Activated CD8-positive, alpha-beta memory T cell treated with anti-CD3 and anti-CD28 coated beads for 1 hour (primary cell): Measurements from ENCODE around the gene DEDD2.

Source experiments
- DNase-seq, 2 donors: peaks; one replicate each; pipeline ENCODE4 v3.0.0-alpha.2; 2020; ENCODE audit warnings: low read depth in 1 of 2; ENCODE audit errors: extremely low read depth in 1 of 2

DEDD2 gene

DNA sequence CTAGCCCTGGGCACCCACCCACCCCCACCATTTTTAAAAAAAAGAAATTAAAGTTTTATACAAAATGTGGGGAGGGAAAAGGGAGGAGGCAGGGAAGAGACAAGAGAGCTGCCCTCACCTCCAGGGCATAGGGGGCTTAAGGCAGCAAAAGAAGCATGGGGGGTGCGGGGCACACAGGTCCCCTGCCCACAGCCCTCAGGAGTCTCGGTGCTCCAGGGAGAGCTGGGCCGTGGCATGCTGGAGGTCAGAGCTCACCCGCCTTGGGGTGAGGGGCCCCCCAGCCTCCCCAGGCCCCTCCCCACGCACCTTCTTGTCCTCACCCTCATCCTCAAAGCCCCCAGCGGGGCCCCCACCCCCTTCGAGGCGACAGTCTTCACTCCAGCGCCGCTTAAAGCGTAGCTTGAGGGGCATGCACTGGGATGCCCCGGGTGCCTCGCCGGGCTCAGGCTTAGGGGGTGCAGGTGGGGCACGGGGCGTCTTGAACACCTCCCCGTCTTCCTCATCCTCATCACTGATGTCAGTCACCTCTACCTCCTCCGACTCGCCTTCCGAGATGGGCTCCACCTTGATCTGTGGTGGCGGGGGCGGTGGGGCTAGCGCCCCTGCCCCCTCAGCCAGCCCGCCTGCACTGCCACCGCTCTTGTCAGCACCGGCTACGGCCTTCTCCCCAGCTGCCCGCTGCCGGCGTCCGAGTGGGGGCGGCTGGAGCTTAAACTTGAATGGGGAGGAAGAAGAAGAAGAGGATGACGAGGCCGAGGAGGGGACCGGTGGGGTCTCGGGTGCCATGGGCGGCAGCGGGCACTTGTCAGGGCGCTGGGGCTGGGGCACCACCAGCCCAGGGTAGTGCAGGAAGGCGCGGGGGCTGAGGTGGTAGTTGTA is 31.0 kb upstream of the DEDD2 start:
- DNase-seq = no peak

DNA sequence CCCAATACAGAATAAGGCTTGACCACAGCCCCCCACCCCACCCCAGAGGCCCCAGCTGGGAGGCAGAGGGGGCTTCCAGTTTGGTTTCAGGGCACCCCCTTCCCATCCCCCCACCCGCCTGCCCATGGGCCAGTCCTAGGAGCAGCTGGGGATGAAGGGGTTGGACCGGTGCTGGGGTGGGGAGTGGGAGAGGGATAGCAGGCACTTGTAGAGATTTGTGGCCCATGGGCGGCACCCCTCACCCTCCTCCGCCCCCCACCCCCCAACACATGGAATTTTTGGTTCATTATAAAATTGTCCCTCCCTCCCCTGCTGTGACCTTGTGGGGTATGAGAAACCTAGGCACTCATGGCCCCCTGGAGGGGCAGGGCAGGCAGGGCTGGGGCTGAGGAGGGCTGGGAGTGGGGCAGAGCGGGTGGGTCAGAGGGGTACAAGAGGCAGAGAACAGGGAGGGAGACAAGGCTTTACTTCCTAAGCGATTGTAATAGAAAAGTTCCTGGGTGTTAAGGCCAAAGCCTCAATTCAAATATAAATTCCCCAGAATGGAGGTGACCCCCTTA is 30.2 kb upstream of the DEDD2 start:
- no peak for DNase-seq

DNA sequence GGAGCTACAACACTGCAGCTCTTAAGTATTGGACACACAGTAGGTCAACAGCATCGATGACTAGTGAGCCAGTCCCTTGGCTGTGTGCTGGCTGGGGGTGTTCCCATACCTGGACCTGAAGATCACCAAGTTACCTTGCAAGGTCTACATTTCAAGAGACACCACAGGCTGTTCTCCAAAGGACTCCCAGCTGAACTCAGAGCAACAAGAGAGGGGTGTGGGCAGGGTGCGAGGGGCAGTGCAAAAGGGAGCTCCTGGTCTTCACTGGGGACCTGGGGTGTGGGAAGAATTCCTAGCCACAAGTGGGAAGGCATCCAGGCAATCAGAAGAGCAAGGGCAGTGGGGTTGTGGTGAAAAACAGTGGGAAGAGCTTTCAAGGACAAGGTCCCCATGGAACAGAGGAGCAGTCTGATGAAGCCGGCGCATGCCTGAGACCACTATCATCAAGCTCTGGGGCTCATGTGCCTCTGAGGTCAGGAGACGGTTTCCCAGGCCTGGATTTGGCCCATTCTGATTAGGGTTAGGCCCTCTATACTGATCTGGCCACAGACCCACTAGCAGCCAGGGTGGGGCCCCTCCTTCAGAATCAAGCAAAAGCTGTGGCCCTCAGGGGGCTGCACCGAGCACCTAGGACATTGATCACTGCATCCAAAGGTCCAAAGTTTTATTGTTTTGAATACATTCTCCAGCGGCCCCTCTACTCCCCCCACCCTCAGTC is 29.6 kb upstream of the DEDD2 start:
- DNase-seq = no peak

DNA sequence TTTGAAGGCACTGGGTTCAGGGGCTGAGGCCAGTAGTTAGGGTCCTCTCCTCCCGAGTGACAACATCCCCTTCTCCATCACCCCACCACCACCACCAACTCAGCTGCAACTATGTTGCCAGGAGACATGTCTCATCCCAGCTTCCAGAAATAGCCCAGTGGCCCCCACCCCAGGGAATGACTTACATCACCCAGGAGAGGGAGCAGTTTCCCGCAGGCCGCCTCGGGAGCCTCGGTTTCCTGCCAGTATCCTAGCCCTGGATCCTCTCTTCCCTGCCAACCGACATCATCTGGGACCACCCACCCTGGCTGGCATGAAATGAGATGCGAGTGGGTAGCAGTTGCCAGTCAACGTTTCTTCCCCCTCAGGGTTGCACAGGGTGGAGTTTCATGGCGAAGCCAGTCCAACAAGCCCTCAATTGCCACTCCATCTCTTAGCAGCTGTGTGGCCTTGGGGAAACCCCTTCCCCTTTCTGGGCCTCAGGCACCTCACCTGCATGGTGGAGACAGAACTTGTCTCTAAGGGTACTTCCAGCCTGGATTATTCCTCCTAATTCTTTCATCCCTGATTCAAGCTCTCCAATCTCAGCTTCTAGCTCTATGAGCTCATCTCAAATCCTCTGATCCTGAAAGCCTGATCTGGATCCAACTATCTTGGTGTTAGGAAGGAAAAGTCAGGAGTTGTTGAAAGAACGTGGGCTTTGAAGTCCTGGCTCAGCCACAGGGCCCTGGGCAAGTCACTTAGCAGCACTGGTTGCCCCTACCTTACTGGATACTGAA is 28.9 kb upstream of the DEDD2 start:
- DNase-seq = no peak

DNA sequence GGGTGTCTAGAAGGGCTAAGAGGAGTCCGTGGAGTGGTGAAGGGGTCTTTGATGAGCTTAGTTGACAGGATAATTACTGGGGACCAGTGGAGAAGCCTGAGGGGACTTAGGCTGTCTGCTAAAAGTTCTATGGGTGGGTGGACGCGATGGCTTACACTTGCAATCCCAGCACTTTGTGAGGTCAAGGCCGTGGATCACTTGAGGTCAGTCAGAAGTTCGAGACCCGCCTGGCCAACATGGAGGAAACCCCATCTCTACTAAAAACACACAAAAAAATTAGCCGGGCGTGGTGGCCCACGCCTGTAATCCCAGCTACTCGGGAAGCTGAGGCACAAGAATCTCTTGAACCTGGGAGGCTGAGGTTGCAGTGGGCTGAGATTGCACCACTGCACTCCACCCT is 27.8 kb upstream of the DEDD2 start:
- no peak for DNase-seq

DNA sequence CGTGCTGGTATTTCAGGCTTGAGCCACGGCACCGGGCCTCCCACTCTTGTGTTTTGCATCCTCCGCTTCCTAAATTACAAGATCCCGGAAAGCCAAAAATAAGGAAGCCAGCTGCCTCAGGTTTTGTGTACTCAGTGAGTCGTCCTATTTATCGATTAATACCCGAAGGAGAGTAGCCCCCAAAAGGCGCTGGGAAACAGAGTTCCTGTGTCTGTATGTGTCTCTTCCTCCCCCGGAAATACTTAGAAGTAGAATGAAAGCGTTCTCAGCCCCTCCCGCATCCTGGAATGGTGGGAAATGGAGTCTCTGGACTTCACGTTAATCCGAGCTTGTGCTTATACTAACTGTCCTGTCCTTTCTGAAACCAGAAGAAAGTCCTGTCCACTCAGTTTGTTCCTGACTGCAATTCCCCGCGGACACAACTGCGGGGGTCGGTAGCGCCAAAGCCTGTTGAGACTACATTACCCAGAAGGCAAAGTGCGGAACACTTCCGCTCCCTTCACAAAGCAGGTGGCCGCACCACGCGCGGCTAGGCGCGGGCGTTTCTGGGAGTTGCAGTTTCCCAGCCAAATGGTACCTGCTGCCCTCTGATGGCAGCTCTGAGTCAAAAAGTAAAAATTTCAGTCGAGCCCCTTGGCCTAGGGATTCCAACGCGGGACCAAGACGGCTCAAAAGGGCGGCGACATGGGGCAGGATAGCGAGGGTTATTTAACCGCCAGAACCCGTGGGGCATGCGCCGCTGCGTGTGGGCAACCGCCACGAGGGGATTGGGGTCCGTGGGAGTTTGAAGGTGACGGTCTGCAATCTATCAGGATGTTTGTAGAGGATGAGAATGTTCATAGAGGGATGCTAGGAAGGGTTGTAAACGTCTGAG is 27.1 kb upstream of the DEDD2 start:
- DNase-seq = peak; percentile 66 to 79

DNA sequence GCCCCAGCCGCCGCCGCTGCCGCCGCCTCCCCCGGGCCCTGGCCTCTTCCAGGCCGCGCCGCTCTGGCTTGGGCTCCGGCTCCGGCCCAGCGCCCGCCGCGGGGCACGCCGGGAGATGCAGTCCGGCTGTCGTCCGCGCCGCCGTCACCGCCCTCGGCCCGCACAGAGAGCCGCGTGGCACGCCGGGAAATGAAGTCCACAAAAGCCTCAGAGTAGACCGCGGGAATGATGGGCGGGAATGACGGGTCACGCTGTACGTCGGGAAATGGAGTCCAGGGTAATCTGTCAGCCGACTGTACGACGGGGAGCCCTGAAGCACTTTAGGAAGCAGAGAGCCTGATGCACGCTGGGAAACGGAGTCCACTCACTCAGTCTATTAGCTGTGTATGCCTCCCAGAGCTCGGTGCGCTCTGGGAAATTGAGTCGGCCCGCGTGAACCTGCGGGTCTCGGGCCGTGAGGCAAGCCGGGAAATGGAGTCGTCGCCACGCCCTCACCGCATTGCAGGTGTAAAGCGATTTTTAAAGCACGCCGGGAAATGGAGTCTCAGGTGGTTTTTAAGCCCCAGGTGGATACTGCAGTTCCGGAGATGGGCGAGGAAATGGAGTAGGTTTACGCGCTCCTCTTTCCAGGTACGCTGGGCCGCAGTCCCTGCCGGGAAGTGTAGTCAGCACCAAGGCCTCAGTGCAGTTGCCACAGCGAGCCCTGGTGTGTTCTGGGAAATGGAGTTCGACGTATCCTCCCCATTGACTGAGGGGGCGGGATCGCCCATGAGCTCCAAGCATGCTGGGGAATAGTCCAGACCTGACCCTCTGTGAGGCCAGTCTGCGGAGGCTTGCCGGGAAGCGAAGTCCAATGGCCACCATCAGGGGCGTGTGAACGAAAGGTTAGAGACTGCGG is 25.3 kb upstream of the DEDD2 start, which contains the start of gene GSK3A:
Gene GSK3A (minus strand): TSS at position 91 of the 898 bp plus-strand sequence. CDS start 137 bp downstream, outside the sequence.
- DNase-seq = peak; percentile 85 to 90

DNA sequence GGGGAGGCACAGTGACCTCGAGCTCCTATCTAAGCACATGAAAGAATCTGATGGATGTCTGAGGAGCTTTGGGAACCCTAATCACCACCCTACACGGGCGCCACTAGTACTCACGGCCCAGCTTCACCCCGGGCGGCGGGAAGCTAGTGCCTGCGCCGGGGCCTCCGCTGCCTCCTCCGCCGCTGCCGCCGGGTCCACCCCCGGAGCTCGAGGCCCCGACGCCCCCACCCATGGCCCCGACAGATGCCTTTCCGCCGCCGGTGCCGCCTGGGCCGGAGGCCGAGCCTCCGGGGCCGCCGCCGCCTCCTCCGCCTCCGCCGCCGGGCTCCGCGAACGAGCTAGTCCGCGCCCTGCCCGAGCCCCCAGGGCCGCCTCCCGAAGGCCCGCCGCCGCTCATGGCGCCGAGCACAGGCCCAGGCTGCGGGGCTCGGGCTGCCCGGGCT is 24.6 kb upstream of the DEDD2 start:
- peak in 1 of 2 donors; percentile 27 for DNase-seq

DNA sequence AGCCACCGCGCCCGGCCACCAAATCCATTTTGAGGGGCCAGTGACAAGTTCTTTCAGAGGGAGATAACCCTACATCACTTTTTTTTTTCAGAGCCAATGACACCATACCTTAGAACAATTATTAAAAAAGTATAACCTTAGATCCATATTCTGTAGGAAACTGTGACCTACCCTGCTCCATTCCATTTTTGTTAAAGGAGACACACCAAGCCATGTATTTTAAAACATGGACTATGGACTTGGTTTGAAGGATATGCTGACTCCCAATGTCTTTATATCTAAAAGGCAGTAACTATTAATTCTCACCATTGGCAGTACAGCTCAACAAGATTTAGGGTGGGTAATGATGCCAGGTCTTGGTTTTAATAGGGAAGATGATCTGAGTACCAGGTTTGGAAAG is 23.8 kb upstream of the DEDD2 start:
- no peak for DNase-seq

DNA sequence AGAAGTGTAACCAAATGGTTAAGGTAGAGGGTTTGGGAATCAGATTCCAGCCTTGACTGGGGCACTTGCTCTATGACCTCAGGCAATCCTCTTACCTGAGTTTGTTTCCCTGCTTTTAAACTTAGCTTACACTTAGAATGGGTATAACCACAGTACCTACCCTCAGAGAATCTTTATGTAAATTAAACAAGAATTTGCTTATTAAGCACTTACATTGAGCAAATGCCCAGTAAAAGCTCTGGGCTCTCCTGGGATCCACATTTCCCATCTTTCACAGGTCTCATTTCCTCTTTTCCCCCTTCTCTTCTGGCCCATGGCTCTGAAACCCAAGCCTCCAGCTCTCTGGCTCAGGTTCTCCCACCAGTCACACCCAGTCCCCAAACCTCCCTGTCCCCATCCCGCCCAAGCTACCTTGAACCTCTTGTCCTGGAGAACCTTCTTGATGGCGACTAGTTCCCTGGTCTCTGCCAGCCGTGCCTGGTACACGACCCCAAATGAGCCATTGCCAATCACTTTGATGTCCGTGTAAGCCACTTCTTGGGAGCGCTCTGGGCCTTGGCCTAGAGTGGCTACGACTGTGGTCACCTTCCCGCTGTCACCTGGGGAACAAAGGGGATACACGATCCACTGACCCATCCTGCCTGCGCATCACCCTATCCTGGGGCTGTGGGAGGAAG is 22.2 kb upstream of the DEDD2 start:
- DNase-seq = no peak

DNA sequence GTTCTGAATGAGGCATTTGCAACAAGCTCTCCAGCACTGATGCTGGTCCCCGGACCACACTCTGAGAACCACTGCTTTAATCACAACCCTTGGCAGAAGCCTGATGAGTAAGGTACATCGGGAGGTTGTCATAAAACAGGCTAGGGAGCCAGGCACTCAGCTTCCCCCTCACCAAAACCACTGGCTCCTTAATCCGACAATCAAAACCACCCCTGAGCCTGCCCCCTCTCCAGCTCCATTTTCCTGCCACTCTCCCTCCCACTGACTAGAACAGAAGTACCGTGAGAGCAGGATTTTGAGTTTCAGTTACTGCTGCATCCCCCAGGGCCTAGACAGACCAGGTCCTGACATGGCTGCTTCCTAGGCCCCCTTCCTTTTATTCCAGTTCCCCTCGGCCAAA is 17.7 kb upstream of the DEDD2 start:
- no peak for DNase-seq

DNA sequence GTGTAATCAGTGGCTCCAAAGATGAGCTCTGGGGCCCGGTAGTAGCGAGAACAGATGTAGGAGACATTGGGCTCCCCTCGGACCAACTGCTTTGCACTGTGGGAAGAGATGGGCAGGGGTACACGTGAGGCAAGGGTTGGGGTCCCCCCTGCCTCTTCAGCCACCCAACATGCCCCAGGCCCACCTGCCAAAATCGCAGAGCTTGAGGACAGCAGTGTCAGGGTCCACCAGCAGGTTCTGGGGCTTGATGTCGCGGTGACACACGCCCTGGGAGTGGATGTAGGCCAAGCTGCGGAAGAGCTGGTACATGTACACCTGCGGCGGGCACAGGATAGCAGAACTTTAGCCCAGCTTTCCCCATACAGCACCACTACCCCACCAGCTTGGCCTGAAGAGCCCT is 16.9 kb upstream of the DEDD2 start:
- no peak for DNase-seq

DNA sequence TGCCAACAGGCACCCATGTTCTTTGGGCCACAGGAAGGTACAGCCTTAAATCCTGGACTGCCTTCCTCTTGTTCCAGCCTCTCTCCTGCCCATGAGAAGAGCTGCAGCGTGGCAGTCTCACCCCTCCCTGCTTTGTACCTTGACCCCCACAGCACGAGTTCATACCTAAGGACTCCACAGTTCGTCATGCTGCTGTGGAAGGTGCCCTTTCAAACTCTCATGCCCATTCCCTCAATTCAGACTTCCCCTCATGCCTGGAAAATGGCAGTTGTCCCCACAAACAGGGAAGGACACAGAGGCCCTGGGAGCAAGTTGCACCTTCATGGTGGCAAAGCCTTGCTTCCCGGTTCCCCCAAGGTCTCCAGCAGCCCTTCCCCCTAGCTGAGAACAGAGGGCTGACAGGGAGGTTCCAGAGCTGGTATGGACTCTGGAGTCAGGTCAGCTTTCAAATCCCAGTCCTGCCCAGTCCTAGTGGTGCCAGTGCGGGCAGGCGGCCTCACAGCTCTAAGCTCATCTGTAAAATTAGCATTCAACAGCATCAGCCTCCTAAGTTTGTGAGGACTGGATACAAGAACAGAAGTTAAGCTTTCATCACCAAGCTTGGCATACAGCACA is 16.3 kb upstream of the DEDD2 start:
- DNase-seq = no peak

DNA sequence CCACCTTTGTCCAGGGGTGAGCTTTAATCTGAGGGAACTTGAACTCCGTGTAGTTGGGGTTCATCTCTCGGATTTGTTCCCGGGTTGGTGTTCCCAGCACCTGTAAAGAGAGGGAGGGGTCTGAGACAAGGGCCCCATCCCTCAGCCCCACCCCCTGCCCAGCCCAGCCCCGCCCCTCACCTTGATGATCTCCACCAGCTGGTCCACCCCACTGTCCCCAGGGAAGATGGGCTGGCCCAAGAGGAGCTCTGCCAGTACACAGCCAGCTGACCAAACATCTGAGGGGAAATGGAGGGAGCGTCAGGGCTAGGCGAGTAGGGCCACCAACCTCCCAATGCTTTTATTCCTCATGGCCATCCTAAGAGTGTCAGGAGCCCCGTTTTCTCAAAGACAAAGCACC is 15.6 kb upstream of the DEDD2 start:
- no peak for DNase-seq

DNA sequence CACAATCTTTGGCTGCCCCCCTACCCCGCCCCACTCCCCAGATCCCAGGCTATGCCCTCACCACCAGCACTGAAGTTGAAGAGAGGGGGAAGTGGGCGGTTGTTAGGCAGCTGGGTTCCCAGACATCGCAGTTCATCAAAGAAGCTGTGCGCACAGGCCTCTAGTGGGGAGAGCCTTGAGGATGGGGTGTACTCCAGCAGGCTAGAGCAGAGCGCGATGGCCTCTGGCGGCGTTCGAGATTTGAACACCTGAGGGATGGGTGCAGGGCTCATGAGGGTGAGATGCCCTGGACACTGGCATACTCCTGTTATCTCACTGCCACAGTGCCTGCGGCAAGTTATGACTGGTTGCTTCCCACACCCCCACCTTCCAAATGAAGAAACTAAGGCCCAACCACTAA is 15.0 kb upstream of the DEDD2 start:
- no peak for DNase-seq

DNA sequence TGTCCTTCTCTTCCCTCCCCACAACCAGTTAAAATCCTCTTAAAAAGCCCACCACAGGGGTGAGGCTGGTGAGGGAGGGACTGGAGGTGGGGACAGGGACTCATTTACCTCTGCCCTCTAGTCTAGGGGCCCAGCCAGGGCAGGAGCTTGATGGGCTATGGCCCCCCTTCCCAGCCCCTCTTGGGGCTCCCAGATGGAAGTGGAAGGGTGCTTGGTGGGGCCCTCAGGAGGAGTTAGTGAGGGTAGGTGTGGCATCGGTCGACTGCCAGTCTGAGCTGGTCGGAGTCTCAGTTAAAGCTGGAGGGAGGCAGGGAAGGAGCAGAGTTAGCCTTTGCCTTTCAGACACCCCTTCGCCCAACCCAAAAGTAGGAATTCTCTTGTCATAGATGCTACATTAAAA is 13.1 kb upstream of the DEDD2 start:
- no peak for DNase-seq

DNA sequence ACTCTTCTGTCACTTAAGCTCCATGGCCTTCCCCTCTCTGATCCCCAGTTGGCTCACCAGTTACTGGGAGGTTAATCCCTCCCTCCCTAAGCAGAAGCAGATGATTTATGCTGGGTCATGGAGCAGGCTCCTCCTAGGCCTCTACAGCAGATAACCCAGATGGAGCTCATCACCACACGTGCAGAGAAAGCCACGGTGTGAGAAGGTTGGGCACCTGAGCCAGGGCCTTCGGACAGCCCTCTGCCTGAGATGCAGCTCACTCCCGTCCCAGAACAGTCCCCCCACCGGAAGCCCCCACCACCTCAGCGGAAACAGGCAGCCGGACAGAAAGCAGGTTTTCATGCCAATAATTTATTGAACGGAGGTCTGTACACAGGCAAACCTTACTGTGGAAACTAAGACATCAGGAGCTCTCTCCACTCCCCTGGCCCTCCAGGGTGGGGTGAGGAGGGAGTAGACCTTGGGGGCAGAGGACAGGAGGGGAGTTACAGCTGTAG is 12.4 kb upstream of the DEDD2 start:
- DNase-seq = no peak

DNA sequence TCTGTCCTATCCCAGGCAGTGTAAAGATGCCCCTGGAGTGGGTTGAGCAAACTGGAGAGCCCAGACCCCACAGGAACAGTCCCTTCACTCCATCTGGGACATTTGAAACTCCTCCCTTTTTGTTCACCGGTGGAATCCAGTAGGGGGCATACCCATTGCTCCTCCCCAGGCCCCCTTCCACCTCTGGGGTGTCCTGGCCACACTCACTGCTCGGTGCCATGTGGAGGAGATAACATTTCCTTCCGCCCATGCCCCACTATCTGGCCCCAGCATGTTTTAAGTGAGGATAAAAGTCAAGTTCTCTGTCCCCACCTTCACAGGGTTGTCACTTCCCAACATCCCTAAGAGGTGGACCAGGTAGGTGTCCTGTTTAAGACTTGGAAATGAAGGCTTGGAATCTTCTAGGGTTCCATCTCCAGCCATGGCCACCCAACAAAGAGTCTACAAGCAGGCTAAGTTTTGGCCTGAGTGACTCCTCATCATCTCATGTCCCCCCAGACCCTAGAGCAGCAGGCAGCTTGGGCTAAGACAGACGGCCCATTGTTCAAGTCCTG is 11.9 kb upstream of the DEDD2 start:
- DNase-seq = no peak
